ENCODE results near the gene TCFL5.

TCFL5 gene

DNA sequence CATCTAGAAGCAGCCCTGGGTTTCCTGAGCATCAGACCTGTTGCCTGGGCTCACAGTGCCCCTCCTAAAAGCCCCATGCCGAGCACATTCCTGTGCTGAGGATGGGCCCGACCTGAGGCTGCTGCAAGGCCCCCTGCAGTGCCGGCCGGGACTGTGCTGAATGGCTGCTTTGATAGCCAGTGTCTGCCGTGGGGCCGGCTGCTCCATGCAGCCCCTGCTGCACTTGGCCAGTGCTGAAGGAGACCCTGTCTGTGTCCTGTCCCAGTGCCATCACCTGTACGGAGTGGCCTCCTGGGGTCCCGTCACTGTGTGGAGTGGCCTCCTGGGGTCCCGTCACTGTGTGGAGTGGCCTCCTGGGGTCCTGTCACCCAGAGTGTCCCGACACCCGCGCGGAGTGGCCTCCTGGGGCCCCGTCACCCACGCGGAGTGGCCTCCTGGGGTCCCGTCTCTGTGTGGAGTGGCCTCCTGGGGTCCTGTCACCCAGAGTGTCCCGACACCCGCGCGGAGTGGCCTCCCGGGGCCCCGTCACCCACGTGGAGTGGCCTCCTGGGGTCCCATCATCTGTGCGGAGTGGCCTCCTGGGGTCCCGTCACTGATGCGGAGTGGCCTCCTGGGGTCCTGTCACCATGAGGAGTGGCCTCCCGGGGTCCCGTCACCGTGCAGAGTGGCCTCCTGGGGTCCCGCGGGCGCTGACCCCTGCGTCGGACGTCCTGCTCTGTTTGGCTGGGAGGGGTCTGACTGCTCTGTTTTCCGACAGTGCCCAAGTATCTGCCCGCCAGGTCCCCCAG, 37.7 kb downstream of the TCFL5 start:
- Histone ChIP-seq H3K4me3 (ENCODE audit: low read depth, low read length) (no peak overlapping the region), H3K4me1 (no peaks in the 10 kb centered on the region), H3K79me2 (no peaks in the 10 kb centered on the region), H3K4me2 (ENCODE audit: low read length) (no peak overlapping the region), H3K9me3 (ENCODE audit: control insufficient read depth, low read length) (no peaks in the 10 kb centered on the region), H3K36me3 (ENCODE audit: control insufficient read depth, insufficient read depth, low read length) (no peaks in the 10 kb centered on the region), H3K27me3 (ENCODE audit: control insufficient read depth, insufficient read depth, low read length) (no peaks in the 10 kb centered on the region), H2AFZ (no peak overlapping the region), H3K9ac (no peak overlapping the region), H3K27ac (no peak overlapping the region)
- TF ChIP-seq, protein P1, sequence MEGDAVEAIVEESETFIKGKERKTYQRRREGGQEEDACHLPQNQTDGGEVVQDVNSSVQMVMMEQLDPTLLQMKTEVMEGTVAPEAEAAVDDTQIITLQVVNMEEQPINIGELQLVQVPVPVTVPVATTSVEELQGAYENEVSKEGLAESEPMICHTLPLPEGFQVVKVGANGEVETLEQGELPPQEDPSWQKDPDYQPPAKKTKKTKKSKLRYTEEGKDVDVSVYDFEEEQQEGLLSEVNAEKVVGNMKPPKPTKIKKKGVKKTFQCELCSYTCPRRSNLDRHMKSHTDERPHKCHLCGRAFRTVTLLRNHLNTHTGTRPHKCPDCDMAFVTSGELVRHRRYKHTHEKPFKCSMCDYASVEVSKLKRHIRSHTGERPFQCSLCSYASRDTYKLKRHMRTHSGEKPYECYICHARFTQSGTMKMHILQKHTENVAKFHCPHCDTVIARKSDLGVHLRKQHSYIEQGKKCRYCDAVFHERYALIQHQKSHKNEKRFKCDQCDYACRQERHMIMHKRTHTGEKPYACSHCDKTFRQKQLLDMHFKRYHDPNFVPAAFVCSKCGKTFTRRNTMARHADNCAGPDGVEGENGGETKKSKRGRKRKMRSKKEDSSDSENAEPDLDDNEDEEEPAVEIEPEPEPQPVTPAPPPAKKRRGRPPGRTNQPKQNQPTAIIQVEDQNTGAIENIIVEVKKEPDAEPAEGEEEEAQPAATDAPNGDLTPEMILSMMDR (IDR thresholded peaks at IDR 0.05) = no peak

DNA sequence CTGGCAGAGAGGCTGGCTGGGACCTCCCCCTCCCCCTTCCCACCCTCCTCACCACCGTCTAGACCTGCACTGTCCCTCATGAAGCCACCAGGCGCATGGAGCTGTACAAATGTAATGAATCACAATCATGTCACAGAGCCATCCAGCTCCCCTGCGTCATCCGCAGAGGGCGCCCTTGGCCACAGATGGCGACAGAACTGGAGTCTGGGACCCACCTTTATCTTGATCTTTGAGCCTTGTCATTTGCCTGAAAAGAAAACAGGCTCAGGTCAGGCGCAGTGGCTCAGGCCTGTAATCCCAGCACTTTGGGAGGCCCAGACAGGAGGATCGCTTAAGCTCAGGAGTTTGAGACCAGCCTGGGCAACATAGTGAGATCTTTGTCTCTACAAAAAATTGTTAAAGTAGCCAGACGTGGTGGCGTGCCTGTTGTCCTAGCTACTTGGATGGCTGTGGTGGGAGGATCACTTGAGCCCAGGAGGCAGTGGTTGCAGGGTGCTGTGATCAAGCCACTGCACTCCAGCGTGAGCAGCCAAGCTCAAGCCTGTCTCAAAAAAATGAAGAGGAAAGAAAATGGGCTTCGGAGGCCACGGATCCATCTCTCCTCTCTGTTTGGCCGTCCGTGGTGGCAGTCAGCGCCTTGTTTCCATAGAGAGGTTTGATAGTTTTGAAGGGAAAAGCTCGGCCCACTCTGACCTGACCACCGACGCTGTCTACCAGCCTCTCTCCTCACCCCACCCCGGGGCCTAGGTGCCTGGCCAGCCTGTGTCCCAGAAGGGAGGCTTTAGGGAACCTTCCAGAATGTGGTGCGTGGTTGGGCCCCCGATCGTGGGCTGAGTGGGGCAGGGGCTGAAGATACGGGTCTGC, 38.6 kb downstream of the TCFL5 start:
- H3K9ac ChIP-seq = no peak overlapping the region
- no peak overlapping the region for H3K4me3 ChIP-seq (ENCODE audit: low read depth, low read length)
- H2AFZ ChIP-seq = no peak overlapping the region
- H3K27me3 ChIP-seq (ENCODE audit: control insufficient read depth, insufficient read depth, low read length) = no peaks in the 10 kb centered on the region
- H3K9me3 ChIP-seq (ENCODE audit: control insufficient read depth, low read length) = no peaks in the 10 kb centered on the region
- H3K4me2 ChIP-seq (ENCODE audit: low read length) = no peak overlapping the region
- H3K79me2 ChIP-seq = no peaks in the 10 kb centered on the region
- H3K36me3 ChIP-seq (ENCODE audit: control insufficient read depth, insufficient read depth, low read length) = no peaks in the 10 kb centered on the region
- no peak overlapping the region for H3K27ac ChIP-seq
- peaks cover 8% of the 10 kb centered on the region for H3K4me1 ChIP-seq
- TF ChIP-seq, protein P1 (IDR thresholded peaks at IDR 0.05) = no peak

DNA sequence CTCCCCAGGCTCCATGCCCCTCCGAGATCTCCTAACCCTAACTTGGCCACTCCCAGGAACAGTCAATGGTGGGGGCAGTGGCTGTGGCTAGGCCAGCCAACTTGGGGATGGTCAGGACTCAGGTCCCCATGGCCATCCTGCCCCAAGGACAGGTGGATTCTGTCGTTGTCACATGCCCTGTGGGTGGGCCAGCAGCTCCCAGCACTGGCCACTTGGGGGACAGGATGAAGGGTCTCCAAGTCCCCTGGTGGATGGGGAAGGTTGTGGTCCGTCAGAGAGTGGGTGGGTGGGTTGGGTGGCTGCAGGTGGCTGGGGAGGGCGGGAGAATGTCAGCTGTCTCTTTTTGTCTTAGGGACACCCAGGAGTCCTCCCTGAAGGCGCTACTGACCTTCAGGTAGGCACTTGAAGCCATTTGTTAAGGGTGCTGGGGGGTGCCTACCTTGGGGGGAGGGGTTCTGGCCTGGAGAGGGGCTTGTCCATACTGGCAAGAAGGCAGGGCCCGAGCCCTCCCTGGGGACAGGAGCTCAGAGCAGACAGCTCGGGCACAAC, 39.3 kb downstream of the TCFL5 start:
- Histone ChIP-seq H3K27ac (no peak overlapping the region), H3K4me1 (peaks cover 9% of the 10 kb centered on the region), H3K4me2 (ENCODE audit: low read length) (no peak overlapping the region), H3K9ac (no peak overlapping the region), H3K79me2 (no peaks in the 10 kb centered on the region), H3K9me3 (ENCODE audit: control insufficient read depth, low read length) (no peaks in the 10 kb centered on the region), H3K4me3 (ENCODE audit: low read depth, low read length) (no peak overlapping the region), H2AFZ (no peak overlapping the region), H3K36me3 (ENCODE audit: control insufficient read depth, insufficient read depth, low read length) (no peaks in the 10 kb centered on the region), H3K27me3 (ENCODE audit: control insufficient read depth, insufficient read depth, low read length) (no peaks in the 10 kb centered on the region)
- TF ChIP-seq, protein P1 (IDR thresholded peaks at IDR 0.05) = no peak

DNA sequence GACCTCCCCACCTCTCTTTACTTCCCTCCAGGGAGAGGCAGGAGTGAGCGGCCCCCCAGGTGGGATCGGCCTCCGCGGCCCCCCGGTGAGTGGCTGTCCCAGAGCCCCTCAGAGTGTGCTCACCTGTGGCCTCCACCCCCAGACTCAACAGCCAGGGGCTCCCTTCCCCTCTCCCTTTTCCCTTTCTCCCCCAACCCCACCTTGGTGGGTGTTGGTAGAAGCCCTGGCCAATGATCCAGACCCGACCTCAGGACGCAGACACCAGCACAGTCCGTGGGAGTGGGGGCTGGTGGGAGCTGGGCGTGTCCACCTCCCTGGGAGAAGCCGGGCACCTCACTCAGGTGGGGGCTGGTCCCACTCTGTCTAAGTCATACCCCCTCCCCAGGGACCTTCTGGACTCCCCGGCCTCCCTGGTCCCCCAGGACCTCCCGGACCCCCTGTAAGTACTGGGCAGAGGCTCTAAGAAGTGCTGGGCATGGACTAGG, 39.9 kb downstream of the TCFL5 start:
- Histone ChIP-seq H3K9me3 (ENCODE audit: control insufficient read depth, low read length) (no peaks in the 10 kb centered on the region), H3K27me3 (ENCODE audit: control insufficient read depth, insufficient read depth, low read length) (no peaks in the 10 kb centered on the region), H3K4me1 (peaks cover 9% of the 10 kb centered on the region), H3K4me3 (ENCODE audit: low read depth, low read length) (no peak overlapping the region), H3K36me3 (ENCODE audit: control insufficient read depth, insufficient read depth, low read length) (no peaks in the 10 kb centered on the region), H2AFZ (no peak overlapping the region), H3K9ac (no peak overlapping the region), H3K4me2 (ENCODE audit: low read length) (no peak overlapping the region), H3K79me2 (no peaks in the 10 kb centered on the region), H3K27ac (no peak overlapping the region)
- TF ChIP-seq, protein P1 (IDR thresholded peaks at IDR 0.05) = no peak

All from parathyroid adenoma (tissue), 2 donors.